NCI-H146 treated with DMSO at 0.1 percent for 48 hours (cell line): ENCODE measurements around the gene SPATA3.

Experiments
- DNase-seq: peaks from one replicate; lab custom pipeline; 2025; ENCODE audit not compliant: unreplicated experiment; lab: John Stamatoyannopoulos, UW

Gene SPATA3

DNA sequence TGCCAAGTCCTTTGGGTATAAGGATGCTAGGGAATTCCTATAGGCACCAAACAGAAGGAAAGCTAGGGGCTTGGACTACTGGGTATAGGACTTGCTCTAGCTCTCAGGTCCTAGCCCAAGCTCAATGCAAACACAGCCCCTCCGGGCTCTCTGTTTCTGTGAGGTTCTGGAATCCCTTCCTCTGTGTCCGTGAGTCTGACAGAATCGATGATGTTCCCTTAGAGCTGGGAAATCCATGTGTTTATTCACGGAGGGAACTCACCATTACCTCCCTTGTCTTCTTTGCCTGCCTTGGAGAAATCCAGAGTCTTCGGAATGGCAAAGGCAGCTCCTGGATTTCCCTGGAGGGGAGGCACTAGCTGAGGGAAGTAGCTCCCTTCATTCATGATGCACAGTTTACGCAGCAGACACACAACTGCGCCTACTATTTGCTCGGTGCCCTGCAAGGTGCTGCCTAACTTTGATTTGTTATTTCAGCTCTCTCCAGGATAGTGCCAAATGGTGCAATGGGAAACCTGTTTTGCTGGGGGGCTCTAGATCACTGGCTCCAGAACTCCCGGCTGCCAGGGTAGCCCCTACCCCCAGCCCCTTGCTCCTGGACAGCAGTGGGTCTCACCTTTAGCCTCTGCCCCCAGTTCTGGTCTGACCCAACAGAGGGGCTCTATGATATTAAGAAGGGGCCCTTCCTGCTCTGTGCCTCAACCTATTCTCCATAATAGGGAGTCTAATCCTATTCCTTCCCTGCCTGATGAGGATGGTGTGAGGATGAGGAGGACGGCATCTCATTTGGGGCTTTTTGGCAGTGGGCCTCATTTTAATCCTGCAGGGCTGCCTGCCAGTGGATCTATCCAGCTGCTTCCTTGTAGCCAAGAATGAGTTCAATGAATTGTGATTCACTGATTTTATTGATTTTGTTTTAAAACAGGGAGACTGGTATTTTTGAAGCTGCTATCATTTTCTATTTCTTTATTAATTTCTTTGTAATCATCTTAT, 52.3 kb downstream of the SPATA3 start:
- DNase-seq: no peak

DNA sequence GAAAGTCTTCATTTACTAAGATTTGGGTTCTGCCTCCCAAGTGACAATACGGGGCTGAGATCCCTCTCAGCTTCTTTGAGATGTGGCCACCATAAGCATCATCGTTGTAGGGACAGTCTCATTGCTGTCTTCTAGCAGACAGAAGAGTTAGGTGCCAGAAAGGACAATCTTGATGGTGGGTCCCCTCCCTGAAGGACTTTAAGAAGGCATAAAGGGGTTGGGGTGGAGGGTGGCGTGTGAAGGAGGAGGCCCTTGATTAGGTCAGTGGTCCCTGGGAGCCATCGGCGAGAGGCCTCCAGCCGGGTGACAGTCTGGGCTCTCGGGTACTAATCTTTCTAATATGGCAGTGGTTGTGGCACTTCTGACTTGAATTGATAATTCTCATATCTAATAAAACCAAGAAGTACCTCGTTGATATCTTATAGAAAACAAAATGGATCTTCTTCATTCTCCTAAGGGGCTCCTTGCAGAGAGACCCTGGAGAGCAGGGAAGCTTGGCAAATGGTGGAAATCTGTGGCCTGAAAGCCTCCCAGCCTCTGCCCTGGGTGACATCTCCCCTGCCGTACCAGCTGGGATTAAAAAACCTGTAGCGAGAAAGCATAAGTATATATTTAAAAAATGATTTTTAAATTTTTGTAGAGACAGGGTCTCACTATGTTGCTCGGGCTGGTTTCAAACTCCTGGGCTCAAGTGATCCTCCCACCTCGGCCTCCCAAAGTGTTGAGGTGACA, 53.5 kb downstream of the SPATA3 start:
- DNase-seq: no peak

- DNase-seq: no peak
Measured at GRCh38 chr2:231050018-231050901, 54.3 kb downstream of the SPATA3 start.

- no peak for DNase-seq
Measured at GRCh38 chr2:231051116-231051515, 55.2 kb downstream of the SPATA3 start.

- DNase-seq: no peak
Measured at GRCh38 chr2:231052494-231053451, 56.9 kb downstream of the SPATA3 start.

- no peak for DNase-seq
Measured at GRCh38 chr2:231053846-231054245, 57.9 kb downstream of the SPATA3 start.

DNA sequence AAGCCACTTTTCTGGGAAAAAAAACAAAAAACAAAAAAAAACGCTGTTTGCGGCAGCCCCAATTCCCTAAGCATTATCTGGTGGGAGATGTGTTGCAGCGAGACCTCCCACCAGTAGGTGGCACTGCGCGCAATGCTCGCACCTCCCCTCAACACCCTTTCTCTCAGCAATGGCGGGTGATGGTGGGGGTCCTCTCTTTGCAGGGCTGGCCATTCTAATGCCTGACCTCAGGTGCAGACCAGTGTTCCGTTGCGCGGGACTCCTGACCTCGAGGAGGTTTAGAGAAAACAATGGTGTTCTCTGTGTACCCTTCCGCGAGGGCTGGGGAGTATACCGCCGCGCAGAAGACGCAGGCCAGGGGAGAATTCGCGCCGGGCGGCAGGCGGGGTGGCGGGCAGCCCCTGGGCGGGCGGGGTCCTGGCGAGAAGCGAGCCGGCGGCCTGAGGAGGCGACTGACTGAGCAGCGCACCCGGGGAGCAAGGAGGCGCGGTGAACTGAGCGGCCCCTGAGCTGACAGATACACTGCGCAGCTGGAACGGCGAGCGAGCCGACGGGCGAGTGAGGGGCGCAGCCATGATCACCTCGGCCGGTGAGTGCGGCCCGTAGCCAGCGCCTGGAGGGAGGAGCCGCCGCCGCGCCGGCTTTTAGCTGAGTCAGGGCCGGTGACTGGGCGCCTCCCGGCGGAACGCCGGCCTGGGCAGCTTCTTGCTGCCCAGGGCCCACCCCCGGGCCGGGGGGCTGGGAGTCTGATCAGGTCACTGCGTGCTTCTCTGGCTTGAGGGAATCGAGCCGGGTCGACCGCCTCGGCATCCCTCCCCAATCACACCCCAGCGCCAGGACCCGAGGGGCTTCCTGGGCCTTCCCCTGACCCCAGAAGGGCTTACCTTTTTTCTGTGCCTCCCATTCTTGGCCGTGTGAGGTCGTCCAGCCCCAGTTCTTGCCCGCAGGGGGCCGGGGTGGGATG, 60.8 kb downstream of the SPATA3 start, which contains the start of gene PSMD1:
Gene PSMD1, plus strand, starts transcription at position 415 of the 964 bp plus-strand sequence. Its CDS starts 159 bp downstream, at position 574.
- DNase-seq: peak; percentile 68

DNA sequence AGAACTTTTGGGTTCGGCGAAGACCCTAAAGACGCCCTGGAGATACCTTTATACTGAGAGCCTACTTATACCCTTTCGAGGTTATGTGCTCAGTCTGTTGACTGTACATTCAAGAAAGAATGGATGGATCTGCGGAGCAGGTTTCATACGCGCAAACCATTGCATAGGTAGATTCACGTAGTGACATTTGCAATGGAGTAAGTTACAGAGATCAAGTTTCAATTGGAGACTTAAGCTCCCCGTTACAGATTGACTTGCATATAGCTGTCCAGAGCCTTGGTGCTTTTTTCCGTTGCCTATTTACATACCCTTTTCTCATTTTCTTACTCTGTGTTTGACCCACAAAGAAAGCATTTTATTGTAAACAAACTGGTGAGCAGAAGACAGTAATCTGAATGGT, 61.7 kb downstream of the SPATA3 start:
- DNase-seq: no peak
